Measurements from ENCODE around the gene ZNF773.
"Not testable (repeated sequence)": the region's sequence is repeated elsewhere in the genome, so short reads cannot be mapped to it uniquely, and the experiment has no call there.

ZNF773 gene

DNA sequence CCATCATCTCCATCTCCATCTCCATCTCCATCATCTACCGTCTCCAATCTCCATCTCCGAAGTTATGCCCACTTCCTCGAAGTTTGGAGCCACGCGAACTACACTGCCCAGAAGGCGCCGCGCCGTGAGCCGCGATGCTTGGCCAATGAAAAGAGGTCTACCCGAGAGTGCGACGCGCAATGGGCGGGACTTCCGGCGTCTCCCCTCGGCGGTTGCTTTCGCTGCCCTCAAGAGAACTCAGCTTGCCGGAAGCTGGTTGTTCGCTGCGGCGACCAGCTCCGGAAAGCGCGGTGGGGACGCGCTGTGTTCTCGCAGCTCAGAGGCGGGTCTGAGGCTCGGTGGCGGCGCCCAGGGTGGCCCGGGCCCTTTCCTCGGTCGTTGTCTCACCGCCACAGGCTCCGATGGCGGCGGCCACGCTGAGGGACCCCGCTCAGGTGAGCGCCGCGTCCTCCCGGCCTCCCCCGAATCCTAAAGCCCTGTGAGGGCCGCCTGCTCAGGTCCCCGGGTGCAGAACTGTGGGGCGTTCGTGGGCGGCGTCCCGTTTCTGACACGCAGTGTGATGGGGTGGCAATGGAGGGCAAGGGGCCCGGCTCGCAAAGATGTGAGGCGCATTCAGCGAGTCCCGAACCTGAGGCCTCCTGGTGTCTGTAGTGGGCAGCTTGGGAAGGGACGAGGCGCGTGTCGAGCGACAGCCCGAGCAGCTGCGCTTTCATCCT lies at the start of gene ZNF773:
TSS of gene ZNF773 (plus strand) at position 259 of the 716 bp plus-strand sequence. CDS start at position 402, 143 bp downstream.
- not testable (repeated sequence) for DNase-seq (ENCODE audit: low spot score)

DNA sequence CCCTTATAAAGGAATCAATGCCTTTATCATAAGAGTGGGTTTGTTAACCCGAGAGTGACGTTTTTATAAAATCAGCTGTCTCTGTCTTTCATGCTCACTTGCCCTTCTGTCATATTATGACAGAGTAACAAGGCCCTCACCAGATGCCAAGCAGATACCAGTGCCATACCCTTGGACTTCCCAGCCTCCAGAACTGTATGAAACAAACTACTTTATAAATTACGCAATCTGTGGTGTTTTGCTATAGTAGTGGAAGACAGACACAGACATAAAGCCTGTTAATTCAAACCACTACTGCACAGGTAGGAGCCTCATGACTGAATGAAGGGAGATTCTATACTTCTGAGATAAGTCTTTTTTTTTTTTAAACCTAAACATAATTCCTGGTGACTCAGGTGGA lies 47.4 kb upstream of the ZNF773 start:
- no peak for DNase-seq (ENCODE audit: low spot score)

DNA sequence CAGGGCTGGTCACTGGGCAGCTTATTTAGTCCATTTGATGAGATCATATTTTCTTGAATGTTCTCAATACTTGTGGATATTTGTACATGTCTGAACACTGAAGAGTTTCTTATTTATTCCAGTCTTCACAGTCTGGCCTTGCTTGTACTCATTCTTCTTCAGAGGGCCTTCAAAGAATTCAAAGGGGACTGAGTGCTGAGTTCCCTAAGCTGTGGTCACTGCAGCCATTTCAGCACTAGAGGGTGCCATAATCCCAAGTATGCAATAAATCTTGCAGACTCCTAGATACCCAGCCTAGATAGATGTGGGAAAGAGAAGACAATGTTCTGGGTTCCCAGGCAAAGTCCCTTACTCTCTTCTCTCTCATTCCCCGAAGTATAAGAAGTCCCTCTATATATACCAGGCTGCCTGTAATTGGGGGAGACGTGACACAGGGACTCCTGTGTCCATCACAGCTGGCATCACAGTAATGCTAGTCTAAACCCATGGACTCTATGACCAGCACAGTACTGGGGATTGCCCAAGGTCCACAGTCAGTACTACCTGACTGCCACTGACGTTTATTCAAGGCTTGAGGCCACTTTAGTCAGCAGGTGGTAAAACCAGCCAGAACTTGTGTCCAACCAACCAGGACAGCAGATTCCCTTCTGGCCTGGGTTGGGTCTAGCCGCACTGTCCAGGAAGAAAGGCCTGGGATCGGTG lies 33.9 kb upstream of the ZNF773 start:
- peak; percentile 17 for DNase-seq (ENCODE audit: low spot score)

DNA sequence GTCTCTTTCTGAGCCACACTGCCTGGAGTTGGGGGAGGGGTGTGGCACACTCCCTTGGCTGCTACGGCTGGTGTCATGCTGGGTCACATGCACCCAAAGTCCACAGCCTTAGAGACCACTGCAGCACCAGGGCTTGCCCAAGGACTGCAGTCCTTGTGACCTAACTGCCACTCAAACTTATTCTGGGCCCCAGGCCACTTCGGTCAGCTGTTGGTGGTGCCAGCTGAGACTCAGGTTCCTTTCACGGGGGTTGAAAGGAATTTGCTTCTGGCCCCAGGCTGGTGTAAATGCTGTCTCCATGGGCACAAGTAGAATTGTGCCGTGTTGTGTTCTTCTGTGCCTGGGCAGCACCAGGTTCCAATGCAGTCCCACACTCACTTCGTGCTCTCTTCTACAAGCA lies 33.2 kb upstream of the ZNF773 start:
- no peak for DNase-seq (ENCODE audit: low spot score)

- DNase-seq (ENCODE audit: low spot score): no peak
These were observed 26.1 kb upstream of the ZNF773 start for GRCh38 chr19:57473646-57474045.

GRCh38 chr19:57477191-57478008 lies 22.3 kb upstream of the ZNF773 start, which contains the start of gene ZNF772:
TSS of gene ZNF772 (minus strand) at chr19:57477566. CDS start at chr19:57477309, 257 bp downstream.
- DNase-seq (ENCODE audit: low spot score): peak; percentile 75

DNA sequence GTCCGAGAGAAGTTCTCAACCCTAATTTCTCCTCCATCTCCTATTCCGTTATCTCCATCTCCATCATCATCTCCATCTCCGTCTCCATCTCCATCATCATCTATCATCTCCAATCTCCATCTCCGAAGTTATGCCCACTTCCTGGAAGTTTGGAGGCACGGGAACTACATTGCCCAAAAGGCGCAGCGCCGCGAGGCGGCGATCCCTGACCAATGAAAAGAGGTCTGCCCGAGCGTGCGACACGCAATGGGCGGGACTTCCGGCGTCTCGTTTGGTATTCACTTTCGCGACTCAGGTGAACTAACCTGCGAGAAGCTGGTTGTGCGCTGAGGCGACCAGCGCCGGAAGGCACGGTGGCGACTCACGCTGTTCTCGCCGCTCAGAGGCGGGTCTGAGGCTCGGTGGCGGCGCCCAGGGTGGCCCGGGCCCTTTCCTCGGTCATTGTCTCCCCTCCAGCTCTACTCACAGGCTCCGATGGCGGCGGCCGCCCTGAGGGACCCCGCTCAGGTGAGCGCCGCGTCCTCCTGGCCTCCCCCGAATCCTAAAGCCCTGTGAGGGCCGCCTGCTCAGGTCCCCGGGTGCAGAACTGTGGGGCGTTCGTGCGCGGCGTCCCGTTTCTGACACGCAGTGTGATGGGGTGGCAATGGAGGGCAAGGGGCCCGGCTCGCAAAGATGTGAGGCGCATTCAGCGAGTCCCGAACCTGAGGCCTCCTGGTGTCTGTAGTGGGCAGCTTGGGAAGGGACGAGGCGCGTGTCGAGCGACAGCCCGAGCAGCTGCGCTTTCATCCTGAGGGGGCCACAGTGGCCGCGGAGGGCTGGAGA lies 12.1 kb upstream of the ZNF773 start, which contains the start of gene ZNF419:
TSS of gene ZNF419 (plus strand) at position 274 of the 822 bp plus-strand sequence. CDS start at position 475, 201 bp downstream.
- DNase-seq (ENCODE audit: low spot score): peak; percentile 92

DNA sequence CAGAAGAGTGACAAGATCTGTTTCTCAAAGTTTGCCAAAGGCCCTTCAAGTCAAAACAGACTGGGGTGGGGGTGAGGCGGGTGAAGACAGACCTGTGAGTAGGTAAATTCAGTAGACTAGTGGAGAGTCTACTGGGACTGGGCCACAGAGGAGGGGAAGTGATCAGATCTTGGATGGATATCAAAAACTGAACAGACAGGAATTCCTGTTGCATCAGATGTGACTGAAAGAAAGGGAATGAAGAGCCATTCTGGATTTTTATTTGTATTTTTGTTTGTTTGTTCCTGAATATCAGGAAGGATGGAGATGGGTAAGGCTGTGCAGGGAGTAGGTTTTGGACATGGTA lies 11.5 kb upstream of the ZNF773 start:
- DNase-seq (ENCODE audit: low spot score): not testable (repeated sequence)

GRCh38 chr19:57499332-57499679 lies 432 bp upstream of the ZNF773 start:
- not testable (repeated sequence) for DNase-seq (ENCODE audit: low spot score)

DNA sequence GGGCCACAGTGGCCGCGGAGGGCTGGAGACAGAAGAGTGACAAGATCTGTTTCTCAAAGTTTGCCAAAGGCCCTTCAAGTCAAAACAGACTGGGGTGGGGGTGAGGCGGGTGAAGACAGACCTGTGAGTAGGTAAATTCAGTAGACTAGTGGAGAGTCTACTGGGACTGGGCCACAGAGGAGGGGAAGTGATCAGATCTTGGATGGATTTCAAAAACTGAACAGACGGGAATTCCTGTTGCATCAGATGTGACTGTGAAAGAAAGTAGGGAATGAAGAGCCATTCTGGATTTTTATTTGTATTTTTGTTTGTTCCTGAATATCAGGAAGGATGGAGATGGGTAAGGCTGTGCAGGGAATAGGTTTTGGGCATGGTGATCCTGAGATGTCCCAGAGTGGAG lies 662 bp downstream of the ZNF773 start:
- not testable (repeated sequence) for DNase-seq (ENCODE audit: low spot score)

- DNase-seq (ENCODE audit: low spot score): no peak
These were observed 6.4 kb downstream of the ZNF773 start for GRCh38 chr19:57506163-57506562.

- no peak for DNase-seq (ENCODE audit: low spot score)
These were observed 11.7 kb downstream of the ZNF773 start for GRCh38 chr19:57511484-57511883.

GRCh38 chr19:57512845-57513244 lies 13.1 kb downstream of the ZNF773 start:
- DNase-seq (ENCODE audit: low spot score): no peak

- no peak for DNase-seq (ENCODE audit: low spot score)
These were observed 15.5 kb downstream of the ZNF773 start for GRCh38 chr19:57515255-57515654.

- not testable (repeated sequence) for DNase-seq (ENCODE audit: low spot score)
These were observed 18.3 kb downstream of the ZNF773 start for GRCh38 chr19:57518021-57518420.

- peak; percentile 44 for DNase-seq (ENCODE audit: low spot score)
These were observed 27.6 kb downstream of the ZNF773 start, which contains the start of gene ZNF549 for GRCh38 chr19:57527136-57527881. TSS of gene ZNF549 (plus strand) at chr19:57527356. CDS start at chr19:57527574, 218 bp downstream.

DNA sequence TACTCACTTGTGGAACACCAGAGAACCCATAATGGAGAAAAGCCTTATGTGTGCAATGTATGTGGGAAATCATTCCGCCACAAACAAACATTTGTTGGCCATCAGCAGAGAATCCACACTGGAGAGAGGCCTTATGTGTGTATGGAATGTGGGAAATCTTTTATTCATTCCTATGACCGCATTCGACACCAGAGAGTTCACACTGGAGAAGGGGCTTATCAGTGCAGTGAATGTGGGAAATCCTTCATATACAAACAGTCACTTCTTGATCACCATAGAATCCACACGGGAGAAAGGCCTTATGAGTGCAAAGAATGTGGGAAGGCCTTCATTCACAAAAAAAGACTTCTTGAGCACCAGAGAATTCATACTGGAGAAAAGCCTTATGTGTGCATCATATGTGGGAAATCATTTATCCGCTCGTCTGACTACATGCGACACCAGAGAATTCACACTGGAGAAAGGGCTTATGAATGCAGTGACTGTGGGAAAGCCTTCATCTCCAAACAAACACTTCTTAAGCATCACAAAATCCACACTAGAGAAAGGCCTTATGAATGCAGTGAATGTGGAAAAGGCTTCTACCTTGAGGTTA lies 38.3 kb downstream of the ZNF773 start:
- DNase-seq (ENCODE audit: low spot score): no peak

GRCh38 chr19:57546513-57546912 lies 46.8 kb downstream of the ZNF773 start:
- DNase-seq (ENCODE audit: low spot score): no peak

DNA sequence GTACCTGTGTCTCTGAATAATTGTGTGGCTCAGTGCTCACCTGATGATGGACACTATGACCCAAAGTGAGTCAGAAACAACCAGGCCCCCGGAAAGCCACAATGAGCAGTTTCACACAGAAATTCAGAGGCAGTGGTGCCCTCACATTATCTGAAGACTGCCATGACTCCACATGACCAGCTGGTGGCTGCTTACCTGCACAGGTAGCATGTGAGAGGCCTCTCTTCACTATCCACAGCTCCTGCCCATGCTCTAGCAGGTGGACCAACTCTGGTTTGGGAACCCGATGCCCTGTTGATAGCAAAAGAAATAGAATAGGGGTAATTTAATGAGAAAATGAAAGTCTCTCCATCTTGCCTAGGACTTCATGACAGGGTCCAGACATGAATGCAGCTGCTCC lies 52.7 kb downstream of the ZNF773 start:
- no peak for DNase-seq (ENCODE audit: low spot score)

- no peak for DNase-seq (ENCODE audit: low spot score)
These were observed 57.9 kb downstream of the ZNF773 start for GRCh38 chr19:57557659-57558058.

Data from SW480 (cell line).